ENCODE data around the gene VOPP1.

Gene VOPP1

DNA sequence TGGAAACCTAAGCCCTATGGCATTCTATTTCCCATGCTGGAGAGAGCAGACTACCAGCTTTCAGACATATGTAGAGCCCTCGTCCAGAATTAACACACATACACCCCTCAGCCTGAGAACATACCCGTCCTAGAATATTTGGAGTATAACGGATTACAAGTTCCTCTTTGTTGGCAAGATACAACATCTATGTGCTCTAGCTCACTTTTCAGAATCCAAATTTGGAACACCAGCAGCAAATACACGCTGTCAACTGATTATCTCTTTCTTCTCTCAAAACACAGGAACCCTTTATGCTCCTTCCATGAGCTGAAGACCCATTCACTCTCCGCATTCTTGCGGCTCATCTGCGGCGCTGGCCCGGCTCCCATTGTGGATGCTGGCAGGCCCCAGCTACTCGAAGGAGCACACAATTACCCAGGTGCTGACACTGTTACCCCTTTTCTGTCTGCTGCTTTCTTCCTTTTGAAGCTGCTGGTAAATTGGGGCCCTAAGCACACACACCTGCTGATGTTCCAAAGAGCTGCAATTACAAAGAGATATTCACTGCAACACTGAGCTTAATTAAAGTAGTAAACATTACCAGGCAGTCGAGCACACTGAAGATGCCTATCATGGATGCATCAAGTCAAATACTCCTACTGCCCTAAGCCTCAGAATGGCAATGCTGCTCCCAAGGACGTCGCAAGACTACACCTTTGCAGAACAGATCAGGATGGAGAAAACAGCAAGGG is 70.0 kb downstream of the VOPP1 start:
- peaks cover 61% of the 10 kb centered on the region for H3K4me1 Mint-ChIP-seq
- H3K27ac Mint-ChIP-seq, result peak overlapping the region; percentile 75
- no peak overlapping the region for H3K4me3 Mint-ChIP-seq
- peaks cover 18% of the 10 kb centered on the region for H3K36me3 Mint-ChIP-seq
- no peak for DNase-seq (ENCODE audit: low spot score in 2 of 2)
- no peak for ATAC-seq
- no peaks in the 10 kb centered on the region for H3K9me3 Mint-ChIP-seq

DNA sequence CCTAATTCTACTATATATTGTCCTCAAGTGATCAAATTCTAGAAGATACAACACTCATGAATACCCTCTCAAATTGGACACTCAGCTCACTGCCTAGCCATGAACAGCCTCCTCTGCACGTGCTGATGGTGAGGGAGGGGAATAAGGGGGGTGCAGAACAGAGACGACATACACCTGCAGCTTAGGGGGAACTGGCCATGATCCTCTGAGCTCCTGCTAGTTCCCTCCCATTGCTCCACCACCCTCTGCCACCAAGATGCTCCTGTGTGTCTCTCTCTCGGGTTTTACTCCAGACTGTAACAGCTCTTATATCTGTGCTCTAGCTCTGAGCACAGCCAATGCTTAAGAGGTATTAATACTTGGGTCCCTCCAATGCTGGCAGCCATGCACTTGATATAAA is 70.7 kb downstream of the VOPP1 start:
- no peaks in the 10 kb centered on the region for H3K9me3 Mint-ChIP-seq
- no peak overlapping the region for H3K4me3 Mint-ChIP-seq
- peak overlapping the region; percentile 75 for H3K27ac Mint-ChIP-seq
- DNase-seq (ENCODE audit: low spot score in 2 of 2) (no peak), ATAC-seq (no peak)
- H3K36me3 Mint-ChIP-seq, result peaks cover 19% of the 10 kb centered on the region
- H3K4me1 Mint-ChIP-seq, result peaks cover 64% of the 10 kb centered on the region

DNA sequence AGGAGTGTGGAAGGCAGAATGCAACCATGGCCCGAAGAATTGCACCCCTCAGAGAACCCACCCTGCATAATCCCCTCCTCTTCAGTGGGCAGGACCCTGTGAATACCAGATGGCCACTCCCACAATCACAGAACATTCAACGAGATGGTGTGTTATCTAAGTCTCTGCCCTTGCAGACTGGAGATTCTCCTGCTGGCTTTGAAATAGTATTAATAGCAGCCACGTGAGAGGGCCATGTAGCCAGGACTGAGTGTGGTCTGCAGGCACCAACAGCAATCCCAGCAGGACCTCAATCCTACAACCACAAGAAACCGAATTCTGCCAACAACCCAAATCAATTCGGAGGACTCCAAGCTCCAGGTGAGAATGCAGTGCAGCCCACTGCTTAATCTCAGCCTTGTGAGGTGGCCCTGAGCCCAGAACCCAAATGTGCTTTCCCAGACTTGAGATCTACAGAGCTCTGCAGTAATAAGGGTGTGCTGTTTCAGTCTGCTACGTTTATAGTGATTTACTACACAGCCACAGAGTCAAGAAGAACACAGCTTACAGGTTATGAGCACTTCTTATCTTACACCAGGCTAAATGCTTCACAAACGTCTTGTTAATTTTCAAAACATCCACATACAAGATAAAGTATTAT is 72.1 kb downstream of the VOPP1 start:
- DNase-seq (ENCODE audit: low spot score in 2 of 2) (no peak), ATAC-seq (no peak)
- Mint-ChIP-seq H3K4me3 (no peak overlapping the region), H3K36me3 (peaks cover 31% of the 10 kb centered on the region), H3K9me3 (no peaks in the 10 kb centered on the region), H3K4me1 (peaks cover 57% of the 10 kb centered on the region), H3K27ac (no peak overlapping the region)

GRCh38 chr7:55499591-55499990 is 72.7 kb downstream of the VOPP1 start:
- H3K9me3 Mint-ChIP-seq, result no peaks in the 10 kb centered on the region
- peaks cover 53% of the 10 kb centered on the region for H3K4me1 Mint-ChIP-seq
- peaks cover 31% of the 10 kb centered on the region for H3K36me3 Mint-ChIP-seq
- H3K27ac Mint-ChIP-seq, result no peak overlapping the region
- ATAC-seq (no peak), DNase-seq (ENCODE audit: low spot score in 2 of 2) (no peak)
- H3K4me3 Mint-ChIP-seq, result no peak overlapping the region

DNA sequence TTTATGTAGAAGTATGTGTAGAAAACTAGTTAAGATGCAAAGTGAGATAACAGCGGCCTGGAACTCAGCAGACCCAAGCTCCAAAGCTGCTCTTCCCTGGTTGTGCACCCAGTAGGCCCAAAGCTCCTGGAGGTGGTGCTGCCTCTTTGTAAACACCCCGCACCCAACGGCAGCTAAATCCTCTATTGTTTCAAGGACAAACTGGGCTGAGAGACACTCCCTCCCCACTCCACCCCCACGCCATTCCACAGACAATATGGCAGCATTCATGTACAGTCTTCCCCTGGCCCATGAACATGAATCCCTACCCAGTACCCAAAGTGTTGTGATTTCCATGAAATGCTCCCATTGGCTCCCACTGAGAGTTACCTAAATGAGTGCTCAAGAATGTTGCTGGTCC is 73.5 kb downstream of the VOPP1 start:
- peaks cover 36% of the 10 kb centered on the region for H3K36me3 Mint-ChIP-seq
- no peak for DNase-seq (ENCODE audit: low spot score in 2 of 2)
- H3K4me3 Mint-ChIP-seq, result peak overlapping the region; percentile 46
- no peaks in the 10 kb centered on the region for H3K9me3 Mint-ChIP-seq
- no peak for ATAC-seq
- H3K27ac Mint-ChIP-seq, result no peak overlapping the region
- H3K4me1 Mint-ChIP-seq, result peaks cover 49% of the 10 kb centered on the region

GRCh38 chr7:55498142-55498541 is 74.2 kb downstream of the VOPP1 start:
- Mint-ChIP-seq H3K36me3 (peaks cover 41% of the 10 kb centered on the region), H3K27ac (peak overlapping the region; percentile 73), H3K9me3 (no peaks in the 10 kb centered on the region), H3K4me3 (peak overlapping the region; percentile 46), H3K4me1 (peaks cover 54% of the 10 kb centered on the region)
- DNase-seq (ENCODE audit: low spot score in 2 of 2), result no peak
- ATAC-seq, result peak; percentile 90

GRCh38 chr7:55497521-55497920 is 74.8 kb downstream of the VOPP1 start:
- Mint-ChIP-seq H3K9me3 (no peaks in the 10 kb centered on the region), H3K27ac (peak overlapping the region; percentile 73), H3K36me3 (peaks cover 46% of the 10 kb centered on the region), H3K4me1 (peaks cover 59% of the 10 kb centered on the region), H3K4me3 (peak overlapping the region; percentile 46)
- DNase-seq (ENCODE audit: low spot score in 2 of 2) (no peak), ATAC-seq (peak; percentile 65)

- peaks cover 58% of the 10 kb centered on the region for H3K4me1 Mint-ChIP-seq
- no peak overlapping the region for H3K4me3 Mint-ChIP-seq
- H3K9me3 Mint-ChIP-seq, result no peaks in the 10 kb centered on the region
- ATAC-seq, result no peak
- no peak for DNase-seq (ENCODE audit: low spot score in 2 of 2)
- H3K27ac Mint-ChIP-seq, result no peak overlapping the region
- peaks cover 49% of the 10 kb centered on the region for H3K36me3 Mint-ChIP-seq
Measured at GRCh38 chr7:55496906-55497305, 75.4 kb downstream of the VOPP1 start.

DNA sequence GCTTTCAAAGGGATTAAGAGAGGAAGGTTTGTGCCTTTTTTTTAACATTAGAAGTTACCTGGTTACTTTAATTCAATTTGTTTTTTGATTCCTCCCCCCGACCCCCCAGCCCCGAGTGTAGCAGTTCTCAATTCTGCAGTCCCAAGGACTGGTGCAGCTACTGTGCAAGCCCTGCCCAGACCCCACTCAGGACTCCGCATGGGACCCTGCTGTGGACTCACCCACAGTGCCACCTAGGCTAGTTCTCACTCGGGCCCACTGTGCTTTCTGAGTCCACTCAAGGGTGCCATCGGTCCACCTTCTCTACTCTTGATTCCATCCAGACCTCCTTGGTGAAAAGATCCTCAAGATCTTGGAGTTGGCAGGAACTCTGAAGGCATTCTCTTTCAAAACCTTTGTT is 77.4 kb downstream of the VOPP1 start:
- DNase-seq (ENCODE audit: low spot score in 2 of 2) (no peak), ATAC-seq (no peak)
- peak overlapping the region; percentile 18 for H3K27ac Mint-ChIP-seq
- peaks cover 65% of the 10 kb centered on the region for H3K36me3 Mint-ChIP-seq
- H3K4me3 Mint-ChIP-seq, result no peak overlapping the region
- peaks cover 50% of the 10 kb centered on the region for H3K4me1 Mint-ChIP-seq
- H3K9me3 Mint-ChIP-seq, result no peaks in the 10 kb centered on the region

DNA sequence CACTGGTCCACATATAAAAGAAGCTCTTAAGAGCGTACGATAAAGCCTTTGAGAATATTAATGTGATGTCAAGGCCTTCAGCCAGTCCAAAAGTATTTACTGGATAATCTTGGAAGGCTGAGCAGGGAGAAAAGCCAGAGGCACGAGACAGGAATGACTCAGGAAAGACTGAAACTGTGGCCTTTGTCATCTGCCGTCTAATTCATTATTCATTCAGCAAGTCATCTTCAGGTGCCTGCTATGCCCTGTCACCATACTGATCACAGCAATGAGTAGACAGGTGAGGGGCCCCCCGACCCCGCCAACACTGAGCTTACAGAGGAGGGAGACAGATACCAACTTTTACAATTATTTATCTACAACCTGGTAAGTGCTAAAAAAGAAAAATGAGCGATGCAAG is 78.9 kb downstream of the VOPP1 start:
- H3K36me3 Mint-ChIP-seq, result peaks cover 74% of the 10 kb centered on the region
- no peak for DNase-seq (ENCODE audit: low spot score in 2 of 2)
- H3K27ac Mint-ChIP-seq, result no peak overlapping the region
- peaks cover 50% of the 10 kb centered on the region for H3K4me1 Mint-ChIP-seq
- H3K4me3 Mint-ChIP-seq, result no peak overlapping the region
- no peak for ATAC-seq
- H3K9me3 Mint-ChIP-seq, result no peaks in the 10 kb centered on the region

GRCh38 chr7:55491346-55491745 is 81.0 kb downstream of the VOPP1 start:
- ATAC-seq (no peak), DNase-seq (ENCODE audit: low spot score in 2 of 2) (no peak)
- no peak overlapping the region for H3K4me3 Mint-ChIP-seq
- H3K27ac Mint-ChIP-seq, result no peak overlapping the region
- no peaks in the 10 kb centered on the region for H3K9me3 Mint-ChIP-seq
- peaks cover 55% of the 10 kb centered on the region for H3K4me1 Mint-ChIP-seq
- H3K36me3 Mint-ChIP-seq, result peaks cover 84% of the 10 kb centered on the region

- Mint-ChIP-seq H3K36me3 (peaks cover 84% of the 10 kb centered on the region), H3K27ac (no peak overlapping the region), H3K4me1 (peaks cover 59% of the 10 kb centered on the region)
Measured at GRCh38 chr7:55490099-55490498, 82.2 kb downstream of the VOPP1 start.

GRCh38 chr7:55489552-55489951 is 82.8 kb downstream of the VOPP1 start:
- no peak overlapping the region for H3K4me3 Mint-ChIP-seq
- peak overlapping the region; percentile 89 for H3K27ac Mint-ChIP-seq
- no peaks in the 10 kb centered on the region for H3K9me3 Mint-ChIP-seq
- ATAC-seq (no peak), DNase-seq (ENCODE audit: low spot score in 2 of 2) (no peak)
- H3K36me3 Mint-ChIP-seq, result peaks cover 84% of the 10 kb centered on the region
- peaks cover 61% of the 10 kb centered on the region for H3K4me1 Mint-ChIP-seq

More at GRCh38 chr7:55490099-55490498, 82.2 kb downstream of the VOPP1 start:
- DNase-seq (ENCODE audit: low spot score in 2 of 2) (no peak), ATAC-seq (no peak)
- H3K9me3 Mint-ChIP-seq, result no peaks in the 10 kb centered on the region
- H3K4me3 Mint-ChIP-seq, result no peak overlapping the region

- DNase-seq (ENCODE audit: low spot score in 2 of 2) (no peak), ATAC-seq (no peak)
- Mint-ChIP-seq H3K9me3 (no peaks in the 10 kb centered on the region), H3K36me3 (peaks cover 88% of the 10 kb centered on the region), H3K4me3 (no peak overlapping the region), H3K4me1 (peaks cover 63% of the 10 kb centered on the region), H3K27ac (peak overlapping the region; percentile 89)
Measured at GRCh38 chr7:55488804-55489340, 83.4 kb downstream of the VOPP1 start.

- peak overlapping the region; percentile 89 for H3K27ac Mint-ChIP-seq
- DNase-seq (ENCODE audit: low spot score in 2 of 2) (no peak), ATAC-seq (no peak)
- H3K9me3 Mint-ChIP-seq, result no peaks in the 10 kb centered on the region
- peaks cover 88% of the 10 kb centered on the region for H3K36me3 Mint-ChIP-seq
- no peak overlapping the region for H3K4me3 Mint-ChIP-seq
- H3K4me1 Mint-ChIP-seq, result peaks cover 64% of the 10 kb centered on the region
Measured at GRCh38 chr7:55488216-55488615, 84.1 kb downstream of the VOPP1 start.

- peaks cover 81% of the 10 kb centered on the region for H3K36me3 Mint-ChIP-seq
- ATAC-seq (no peak), DNase-seq (ENCODE audit: low spot score in 2 of 2) (no peak)
- H3K4me3 Mint-ChIP-seq, result no peak overlapping the region
- peaks cover 59% of the 10 kb centered on the region for H3K4me1 Mint-ChIP-seq
- no peak overlapping the region for H3K27ac Mint-ChIP-seq
- no peaks in the 10 kb centered on the region for H3K9me3 Mint-ChIP-seq
Measured at GRCh38 chr7:55486991-55487390, 85.3 kb downstream of the VOPP1 start.
